Adipocyte (in vitro differentiated cells): Measurements from ENCODE around the gene PLXNA1.
A peak's percentile ranks its signal among the peaks of the same experiment; 100 is the strongest.

Experiments used
- DNase-seq: peaks from one replicate; pipeline ENCODE4 v3.0.0-alpha.2; 2015; ENCODE audit warnings: low read depth
- H3K27me3 ChIP-seq: replicated peaks from 2 replicates; pipeline ENCODE4 v1.7.0; 2013; ENCODE audit warnings: mild to moderate bottlenecking, low read length, moderate library complexity; ENCODE audit not compliant: control insufficient read depth, insufficient read depth
- H3K36me3 ChIP-seq: 2 replicates; pipeline ENCODE4 v1.7.0; 2013; ENCODE audit warnings: low read length, mild to moderate bottlenecking, moderate library complexity; ENCODE audit not compliant: control insufficient read depth, insufficient read depth, severe bottlenecking
- H3K4me1 ChIP-seq: 2 replicates; pipeline ENCODE4 v1.7.0; 2013; ENCODE audit warnings: mild to moderate bottlenecking, low read length, moderate library complexity; ENCODE audit not compliant: control insufficient read depth, insufficient read depth
- H3K4me3 ChIP-seq: 2 replicates; pipeline ENCODE4 v1.7.0; 2013; ENCODE audit warnings: mild to moderate bottlenecking, low read length, moderate library complexity
- H3K9ac ChIP-seq: 2 replicates; pipeline ENCODE4 v1.7.0; 2013; ENCODE audit warnings: mild to moderate bottlenecking, low read length, moderate library complexity
- H3K9me3 ChIP-seq: 2 replicates; pipeline ENCODE4 v1.7.0; 2013; ENCODE audit warnings: mild to moderate bottlenecking, low read length, moderate library complexity; ENCODE audit not compliant: control insufficient read depth

Gene PLXNA1

DNA sequence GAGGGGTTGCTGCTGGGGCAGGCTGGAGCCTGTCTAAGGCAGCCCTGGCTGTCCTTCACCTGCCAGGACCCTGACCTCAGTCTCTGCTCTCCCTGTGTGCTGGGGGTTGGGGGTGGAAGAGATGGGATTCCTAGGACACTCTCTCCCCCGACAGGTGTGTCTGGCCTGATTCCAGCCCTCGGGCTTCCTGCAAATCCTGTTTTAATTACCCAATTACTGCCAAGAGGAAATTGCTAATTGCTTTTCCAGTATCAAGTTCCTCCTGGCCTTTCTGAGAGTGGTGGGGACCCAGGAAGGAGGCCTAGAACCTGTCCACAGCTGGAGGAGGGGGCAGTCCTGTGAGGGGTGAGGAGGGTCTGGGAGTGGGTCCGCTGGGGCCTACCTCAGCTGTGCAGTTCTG lies 15.8 kb downstream of the PLXNA1 start:
- no peak for DNase-seq
- H3K4me3 ChIP-seq, result no peak overlapping the region
- H3K9ac ChIP-seq, result no peak overlapping the region
- peaks cover 38% of the 10 kb centered on the region for H3K4me1 ChIP-seq
- no peaks in the 10 kb centered on the region for H3K9me3 ChIP-seq
- no peaks in the 10 kb centered on the region for H3K27me3 ChIP-seq
- H3K36me3 ChIP-seq, result peaks cover 4% of the 10 kb centered on the region

DNA sequence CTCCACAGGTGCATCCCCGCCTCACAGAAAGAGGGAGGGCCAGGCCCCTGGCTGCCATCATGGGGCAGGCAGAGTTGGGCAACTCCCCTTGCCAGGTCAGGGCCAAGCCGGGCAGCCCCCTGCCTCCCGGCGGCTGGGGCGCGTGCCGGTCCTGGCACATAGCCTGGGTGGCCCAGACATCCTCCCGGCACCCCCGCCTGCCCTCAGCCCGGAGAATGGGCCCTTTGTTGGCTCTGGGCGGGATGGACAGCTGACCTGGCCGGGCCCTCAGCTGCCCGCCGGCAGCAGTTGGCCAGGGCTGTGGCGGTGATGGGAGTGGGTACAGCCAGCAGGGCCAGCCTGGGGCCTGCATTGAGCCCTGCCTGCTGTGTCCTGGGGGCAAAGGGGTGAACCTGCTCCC lies 16.5 kb downstream of the PLXNA1 start:
- DNase-seq, result no peak
- Histone ChIP-seq H3K27me3 (no peaks in the 10 kb centered on the region), H3K9me3 (no peaks in the 10 kb centered on the region), H3K4me3 (no peak overlapping the region), H3K36me3 (no peaks in the 10 kb centered on the region), H3K9ac (no peak overlapping the region), H3K4me1 (peaks cover 31% of the 10 kb centered on the region)

DNA sequence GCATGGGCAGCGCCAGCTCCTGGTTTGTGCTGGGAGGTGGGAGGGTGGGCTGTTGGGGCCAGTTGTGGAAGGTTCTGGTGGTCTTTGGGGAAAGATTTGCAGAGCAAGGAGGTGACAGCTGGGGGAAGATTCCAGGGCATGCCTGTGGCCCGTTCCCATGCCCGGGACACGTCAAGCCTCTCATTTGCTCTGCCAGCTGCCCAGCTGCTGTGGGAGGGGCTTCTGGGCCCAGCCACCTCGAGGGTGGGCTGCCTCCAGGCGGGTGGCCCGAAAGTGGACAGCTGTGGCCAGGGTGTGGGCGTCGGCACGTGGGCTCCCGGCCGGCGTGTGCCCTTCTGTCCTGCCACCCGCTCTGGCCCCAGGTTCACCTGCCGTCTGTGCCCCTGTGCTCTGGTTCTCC lies 17.2 kb downstream of the PLXNA1 start:
- DNase-seq, result no peak
- no peak overlapping the region for H3K9ac ChIP-seq
- no peaks in the 10 kb centered on the region for H3K36me3 ChIP-seq
- no peaks in the 10 kb centered on the region for H3K27me3 ChIP-seq
- no peaks in the 10 kb centered on the region for H3K9me3 ChIP-seq
- H3K4me3 ChIP-seq, result no peak overlapping the region
- peaks cover 24% of the 10 kb centered on the region for H3K4me1 ChIP-seq

DNA sequence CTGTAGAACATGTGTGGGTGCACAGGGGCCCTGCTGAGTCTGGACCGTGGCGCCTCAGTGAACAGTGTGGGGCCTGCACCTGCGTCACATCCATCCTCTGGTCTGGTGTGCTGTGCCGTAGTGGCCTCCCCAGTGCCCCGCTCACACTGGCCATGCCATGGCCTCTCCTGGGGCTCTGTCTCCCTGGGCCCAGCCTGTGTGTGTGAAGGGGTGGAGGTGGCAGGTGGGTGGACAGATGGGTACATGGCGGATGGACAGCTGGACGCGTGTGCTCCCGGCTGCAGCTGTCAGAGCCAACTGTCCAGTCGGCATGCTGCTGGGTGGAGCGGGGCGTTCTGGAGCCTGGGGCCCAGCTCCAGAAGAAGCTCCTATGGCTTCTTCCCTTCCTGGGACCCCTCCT lies 17.8 kb downstream of the PLXNA1 start:
- Histone ChIP-seq H3K36me3 (no peaks in the 10 kb centered on the region), H3K9ac (peak overlapping the region; percentile 90), H3K9me3 (no peaks in the 10 kb centered on the region), H3K27me3 (no peaks in the 10 kb centered on the region), H3K4me1 (peaks cover 23% of the 10 kb centered on the region), H3K4me3 (no peak overlapping the region)
- DNase-seq, result no peak

DNA sequence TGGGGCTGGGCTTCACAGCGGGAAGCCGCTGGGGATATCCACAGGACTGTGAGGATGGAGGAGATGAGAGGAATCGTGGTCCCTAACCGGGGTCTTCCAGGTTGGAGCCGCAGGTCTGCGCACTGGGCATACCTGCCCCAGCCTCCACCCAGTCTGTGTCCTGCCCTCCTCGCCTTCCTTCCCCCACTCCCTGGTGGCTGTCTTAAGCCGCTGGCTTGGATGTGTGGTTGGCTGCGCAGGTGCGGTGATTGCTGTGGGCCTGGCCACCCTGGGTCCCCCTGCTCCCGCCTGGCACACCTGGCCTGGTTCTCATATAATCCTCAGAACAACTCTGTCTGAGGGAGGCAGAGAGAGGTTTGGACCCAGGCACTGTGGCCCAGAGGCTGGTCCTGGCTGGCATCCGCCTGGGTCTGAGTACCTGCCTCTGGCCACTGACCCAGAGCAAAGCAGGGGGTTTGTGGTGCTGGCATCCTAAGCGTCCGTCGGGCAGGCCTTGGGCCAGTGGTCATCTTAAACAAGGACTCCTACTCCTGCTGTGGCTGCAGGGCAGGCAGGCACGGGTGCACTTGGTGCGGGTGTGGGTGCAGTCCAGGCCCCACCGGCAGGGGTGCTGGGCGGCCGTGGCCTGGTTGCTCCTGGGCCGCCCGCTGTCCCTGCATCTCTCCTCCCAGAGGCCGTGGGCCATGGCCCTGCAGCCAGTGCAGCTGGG lies 18.7 kb downstream of the PLXNA1 start:
- peak overlapping the region; percentile 4 for H3K4me3 ChIP-seq
- DNase-seq, result no peak
- H3K27me3 ChIP-seq, result no peaks in the 10 kb centered on the region
- H3K9ac ChIP-seq, result peak overlapping the region; percentile 90
- H3K9me3 ChIP-seq, result no peaks in the 10 kb centered on the region
- peaks cover 27% of the 10 kb centered on the region for H3K4me1 ChIP-seq
- no peaks in the 10 kb centered on the region for H3K36me3 ChIP-seq

DNA sequence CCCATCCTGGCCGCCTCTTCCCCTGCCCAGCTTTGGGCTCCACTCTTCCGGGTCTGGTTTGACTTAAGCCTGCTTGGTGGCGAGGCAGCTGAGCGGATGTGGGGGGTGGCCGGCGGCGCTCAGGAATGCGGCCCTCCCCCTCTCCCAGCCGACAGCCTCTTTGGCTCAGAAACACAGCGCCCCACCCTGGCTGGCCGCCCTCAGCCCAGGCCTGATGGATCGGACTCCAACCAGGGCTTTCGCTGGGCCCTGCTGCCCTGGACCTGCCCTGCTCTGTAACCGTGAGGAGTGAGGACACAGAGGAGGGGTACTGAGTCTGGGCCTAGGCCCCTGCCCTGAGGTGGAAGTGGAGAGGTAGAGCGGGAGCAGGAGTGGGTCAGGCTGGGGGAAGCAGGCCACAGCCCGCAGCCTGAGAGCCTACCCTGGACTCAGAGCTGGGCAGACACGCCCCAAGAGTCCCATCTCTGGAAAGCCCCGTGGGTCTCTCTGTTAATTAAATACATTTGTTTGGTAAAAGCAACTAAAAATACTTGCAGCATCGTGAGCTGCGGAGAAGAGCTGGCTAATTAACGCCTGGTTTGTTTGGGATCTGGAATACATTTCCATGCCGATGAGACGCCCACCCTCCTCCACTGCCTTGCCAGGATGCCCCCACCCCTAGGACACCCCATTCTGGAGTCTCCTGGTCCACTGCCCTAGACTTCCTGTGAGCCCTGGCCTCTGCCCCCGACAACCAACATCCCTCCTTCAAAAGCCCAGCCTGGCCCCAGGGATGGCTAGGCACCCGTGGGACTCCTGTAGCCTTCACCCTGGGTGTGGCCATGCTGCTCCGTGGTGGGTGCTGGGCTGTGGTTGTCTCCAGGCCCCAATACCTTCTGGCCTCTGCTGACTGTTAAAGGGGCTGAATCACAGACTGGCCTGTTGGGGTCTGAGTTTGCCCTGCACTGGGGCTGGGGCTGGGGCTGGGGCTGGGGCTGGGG lies 19.6 kb downstream of the PLXNA1 start:
- Histone ChIP-seq H3K9me3 (no peaks in the 10 kb centered on the region), H3K4me3 (peak overlapping the region; percentile 54), H3K27me3 (no peaks in the 10 kb centered on the region), H3K4me1 (peaks cover 27% of the 10 kb centered on the region), H3K36me3 (peaks cover 3% of the 10 kb centered on the region), H3K9ac (peak overlapping the region; percentile 90)
- peak; percentile 97 for DNase-seq

DNA sequence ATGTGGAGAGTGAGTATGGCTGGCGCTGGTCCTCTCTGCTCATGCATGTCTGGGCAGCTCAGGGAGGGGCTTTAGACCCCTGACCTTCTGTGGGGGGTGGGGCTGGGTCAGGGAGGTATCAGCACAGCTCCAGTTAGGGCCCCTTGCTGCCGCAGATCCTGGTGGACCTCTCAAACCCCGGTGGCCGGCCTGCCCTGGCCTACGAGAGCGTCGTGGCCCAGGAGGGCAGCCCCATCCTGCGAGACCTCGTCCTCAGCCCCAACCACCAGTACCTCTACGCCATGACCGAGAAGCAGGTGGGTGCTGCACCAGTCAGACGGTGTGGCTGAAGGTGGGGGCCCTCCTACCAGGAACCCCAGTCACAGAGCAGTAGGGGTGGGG lies 20.2 kb downstream of the PLXNA1 start:
- peaks cover 27% of the 10 kb centered on the region for H3K4me1 ChIP-seq
- DNase-seq, result no peak
- no peaks in the 10 kb centered on the region for H3K27me3 ChIP-seq
- peaks cover 9% of the 10 kb centered on the region for H3K36me3 ChIP-seq
- H3K9ac ChIP-seq, result peak overlapping the region; percentile 61
- H3K9me3 ChIP-seq, result no peaks in the 10 kb centered on the region
- no peak overlapping the region for H3K4me3 ChIP-seq

DNA sequence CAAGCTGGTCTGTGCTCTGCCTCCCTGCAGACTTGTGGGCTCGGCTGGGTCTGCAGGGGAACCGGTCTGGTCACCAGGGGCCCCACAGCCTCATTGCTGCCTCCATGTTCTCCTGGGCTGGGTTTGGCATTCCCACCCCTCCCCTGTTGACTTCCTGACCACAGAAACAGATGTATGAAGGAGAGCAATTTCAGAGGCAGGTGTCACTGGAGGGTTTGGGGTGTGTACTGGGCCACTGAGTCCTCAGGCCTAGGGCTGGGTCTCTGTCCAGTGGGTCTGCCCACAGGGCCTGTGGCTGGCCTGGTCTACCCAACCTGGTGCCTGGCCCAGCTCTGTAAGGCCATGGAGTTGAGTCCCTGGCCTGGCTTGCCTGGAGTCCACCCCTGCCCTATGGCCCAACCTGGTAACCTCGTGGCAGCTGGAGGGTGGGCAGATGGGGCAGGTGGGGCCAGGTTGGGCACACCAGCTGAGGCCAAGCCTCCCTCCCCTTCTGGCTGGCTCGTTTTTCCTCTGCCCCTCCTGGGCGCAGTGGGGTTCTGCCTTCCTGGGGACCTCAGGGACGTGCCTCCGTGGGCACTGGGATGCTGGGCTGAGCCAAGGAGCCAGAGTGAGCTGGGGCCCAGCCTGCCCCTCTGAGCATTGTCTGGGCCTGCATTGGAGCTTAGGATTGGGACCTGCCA lies 20.8 kb downstream of the PLXNA1 start:
- Histone ChIP-seq H3K36me3 (peaks cover 9% of the 10 kb centered on the region), H3K4me3 (no peak overlapping the region), H3K4me1 (peaks cover 27% of the 10 kb centered on the region), H3K9ac (peak overlapping the region; percentile 61), H3K9me3 (no peaks in the 10 kb centered on the region), H3K27me3 (no peaks in the 10 kb centered on the region)
- no peak for DNase-seq

DNA sequence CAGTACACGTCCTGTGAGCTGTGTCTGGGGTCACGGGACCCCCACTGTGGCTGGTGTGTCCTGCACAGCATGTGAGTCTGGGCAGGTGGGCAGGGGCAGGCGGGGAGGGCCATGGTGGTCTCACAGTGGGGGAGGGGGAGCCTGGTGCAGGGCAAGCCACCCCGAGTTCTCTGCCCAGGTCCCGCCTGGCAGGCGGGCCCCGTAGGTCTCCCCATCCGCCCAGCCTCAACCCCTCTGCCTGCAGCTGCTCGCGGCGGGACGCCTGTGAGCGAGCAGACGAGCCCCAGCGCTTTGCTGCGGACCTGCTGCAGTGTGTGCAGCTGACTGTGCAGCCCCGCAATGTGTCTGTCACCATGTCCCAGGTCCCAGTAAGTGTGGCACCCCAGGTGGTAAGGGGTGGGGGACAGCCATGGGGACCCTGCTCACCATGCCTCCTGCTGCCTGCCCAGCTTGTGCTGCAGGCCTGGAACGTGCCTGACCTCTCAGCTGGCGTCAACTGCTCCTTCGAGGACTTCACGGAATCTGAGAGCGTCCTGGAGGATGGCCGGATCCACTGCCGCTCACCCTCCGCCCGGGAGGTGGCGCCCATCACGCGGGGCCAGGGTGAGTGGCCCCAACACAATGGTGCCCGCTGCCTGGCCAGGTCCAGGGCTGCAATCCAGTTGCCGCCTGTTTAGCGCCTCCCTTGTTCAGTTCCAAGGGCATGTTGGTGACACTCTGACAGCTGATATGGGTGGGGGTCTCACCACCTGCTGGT lies 21.9 kb downstream of the PLXNA1 start:
- H3K27me3 ChIP-seq, result no peaks in the 10 kb centered on the region

DNA sequence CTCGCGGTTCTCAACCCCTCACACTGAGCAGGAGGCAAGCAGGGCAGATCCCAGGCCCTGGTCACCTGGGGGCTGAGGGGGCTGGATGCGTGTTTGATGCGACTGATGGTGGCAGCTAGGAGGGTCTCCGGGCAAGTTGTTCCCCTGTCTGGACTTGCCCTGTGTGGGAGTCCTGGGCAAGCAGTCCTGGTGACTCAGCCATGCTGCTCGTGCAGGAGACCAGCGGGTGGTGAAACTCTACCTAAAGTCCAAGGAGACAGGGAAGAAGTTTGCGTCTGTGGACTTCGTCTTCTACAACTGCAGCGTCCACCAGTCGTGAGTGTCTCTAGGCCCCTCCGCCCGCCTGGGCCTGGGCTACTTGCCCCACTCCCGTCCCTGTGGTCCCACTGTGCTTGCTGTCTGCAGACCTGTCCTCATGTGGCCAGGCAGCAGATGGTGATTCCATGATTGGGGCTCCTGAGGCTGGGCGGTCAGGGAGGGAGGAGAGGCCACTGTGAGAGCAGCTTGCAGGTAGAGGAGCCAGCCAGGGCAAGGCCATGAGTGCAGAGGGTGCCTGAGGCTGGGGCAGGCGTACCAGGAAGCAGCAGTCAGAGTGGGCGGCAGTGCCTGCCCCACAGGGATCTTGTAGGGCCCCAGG lies 23.1 kb downstream of the PLXNA1 start:
- H3K4me1 ChIP-seq, result peaks cover 37% of the 10 kb centered on the region
- H3K9ac ChIP-seq, result no peak overlapping the region
- no peaks in the 10 kb centered on the region for H3K9me3 ChIP-seq
- DNase-seq, result no peak
- H3K36me3 ChIP-seq, result peaks cover 9% of the 10 kb centered on the region
- H3K27me3 ChIP-seq, result no peaks in the 10 kb centered on the region
- no peak overlapping the region for H3K4me3 ChIP-seq

More for the DNA sequence above, 21.9 kb downstream of the PLXNA1 start:
- Histone ChIP-seq H3K36me3 (peaks cover 9% of the 10 kb centered on the region), H3K9ac (no peak overlapping the region), H3K4me1 (peaks cover 28% of the 10 kb centered on the region), H3K9me3 (no peaks in the 10 kb centered on the region), H3K4me3 (no peak overlapping the region)
- no peak for DNase-seq
